ENCODE results near the gene AOPEP. TPM values are rescaled to one million over a fixed set of nuclear protein-coding genes. Genes with fewer than 3 reads are reported as not detected.

AOPEP gene
- total RNA-seq, 2 experiments from 2014 or later = 5.8 to 6.4 TPM

DNA sequence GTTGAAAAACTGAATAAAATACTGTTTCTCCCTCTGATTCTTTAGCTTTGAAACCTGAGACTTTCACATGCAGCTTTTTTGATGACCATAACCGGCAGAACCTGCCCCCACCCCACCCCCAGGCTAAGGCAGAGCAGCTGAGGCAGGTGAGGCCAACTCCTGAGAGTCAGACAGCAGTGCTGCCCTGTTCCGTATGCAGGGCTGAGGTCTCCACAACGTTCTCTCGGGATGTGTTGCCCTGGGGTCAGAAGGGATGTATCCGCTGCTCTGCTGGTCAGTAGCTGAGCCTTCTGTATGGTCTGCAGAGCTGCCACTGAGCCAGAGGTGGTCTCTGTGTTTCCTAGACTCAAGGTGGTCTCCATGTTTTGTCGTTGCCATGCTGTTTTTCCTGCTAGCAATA is 190.5 kb downstream of the AOPEP start:
- no peak for DNase-seq
- Mint-ChIP-seq H3K27me3 (ENCODE audit: low read depth) (no peaks in the 10 kb centered on the region), H3K4me3 (no peak overlapping the region), H3K4me1 (ENCODE audit: low read depth) (no peaks in the 10 kb centered on the region), H3K9me3 (no peaks in the 10 kb centered on the region), H3K27ac (no peak overlapping the region), H3K36me3 (ENCODE audit: low read depth) (no peaks in the 10 kb centered on the region)
- CTCF ChIA-PET = interaction anchor here (1.1 kb wide), 1 partner anchor 23 kb away, joined by 3 read pairs; no protein-coding TSS in a partner anchor
- intact Hi-C loops (cut with micrococcal nuclease) = no loop called here

DNA sequence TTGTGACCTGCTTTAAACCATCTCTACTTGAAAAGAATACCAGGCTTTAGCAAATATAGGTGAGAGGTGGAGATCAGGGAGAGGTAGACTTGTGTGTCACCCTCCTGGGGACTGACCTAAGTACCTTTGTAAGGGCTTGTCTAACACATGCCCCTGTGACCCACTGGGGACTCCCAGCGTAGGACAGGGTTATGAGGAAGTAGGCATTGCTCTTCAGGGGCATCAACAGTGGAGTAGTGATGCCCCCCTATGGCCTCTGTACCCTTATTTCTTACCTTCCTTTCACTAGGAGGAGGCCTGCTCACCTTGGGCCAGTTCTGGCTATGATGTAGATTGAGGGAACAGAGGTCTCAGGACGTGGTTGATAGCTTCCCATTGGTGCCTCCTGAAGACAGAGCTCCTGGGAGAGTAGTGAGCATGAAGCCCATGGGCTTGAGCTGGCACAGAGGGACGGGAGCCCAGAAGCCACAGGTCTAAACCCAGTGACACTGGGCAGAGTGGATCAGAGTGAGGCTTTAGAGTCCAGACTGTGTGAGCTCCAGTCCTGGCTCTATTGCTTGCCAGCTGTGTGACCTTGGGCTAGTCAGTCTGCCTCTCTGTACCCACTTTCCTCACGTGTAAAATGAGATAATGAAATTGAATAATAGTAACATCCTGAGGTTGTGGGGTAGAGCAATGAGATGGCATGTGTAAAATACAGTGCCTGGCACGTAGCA is 191.7 kb downstream of the AOPEP start:
- H3K36me3 Mint-ChIP-seq (ENCODE audit: low read depth) = no peaks in the 10 kb centered on the region
- no peaks in the 10 kb centered on the region for H3K27me3 Mint-ChIP-seq (ENCODE audit: low read depth)
- CTCF ChIA-PET = interaction anchor here (1.0 to 1.1 kb wide), 2 partner anchors 22 to 237 kb away, joined by 3 read pairs; no protein-coding TSS in a partner anchor
- intact Hi-C loops (cut with micrococcal nuclease) = no loop called here
- no peak for DNase-seq
- H3K4me3 Mint-ChIP-seq = no peak overlapping the region
- no peaks in the 10 kb centered on the region for H3K9me3 Mint-ChIP-seq
- H3K27ac Mint-ChIP-seq = no peak overlapping the region
- no peaks in the 10 kb centered on the region for H3K4me1 Mint-ChIP-seq (ENCODE audit: low read depth)

DNA sequence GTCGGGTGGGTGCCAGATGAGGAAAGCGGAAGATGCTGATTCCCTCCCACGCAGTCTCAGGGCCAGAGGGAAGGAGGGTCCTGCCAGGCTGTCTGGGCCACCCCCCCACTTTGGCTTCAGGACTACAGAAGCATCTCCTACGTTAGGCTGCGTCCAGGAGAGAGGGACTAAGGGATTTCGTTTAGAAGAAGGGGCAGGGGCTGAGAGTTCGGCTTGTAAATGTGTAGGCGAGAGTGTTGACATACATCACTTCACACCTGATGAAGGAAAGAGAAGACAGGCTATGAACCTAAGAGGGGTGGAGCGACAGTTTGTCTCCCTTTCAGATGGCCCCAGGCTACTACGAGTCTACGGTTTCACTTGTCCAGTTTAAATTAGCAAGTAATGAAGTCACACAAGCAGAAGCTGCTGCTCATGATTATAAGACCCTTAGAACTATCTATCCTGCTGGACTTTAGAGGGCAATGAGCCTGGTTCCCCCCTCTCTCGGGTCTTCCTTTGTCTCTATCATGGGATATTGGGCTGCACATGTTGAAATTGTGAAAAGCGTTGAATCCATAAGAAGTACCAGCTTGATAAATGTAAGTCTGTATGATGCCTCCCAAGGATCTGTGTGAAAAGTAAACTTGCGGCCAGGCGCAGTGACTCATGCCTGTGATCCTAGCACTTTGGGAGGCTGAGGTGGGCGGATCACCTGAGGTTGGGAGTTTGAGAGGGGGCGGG is 193.0 kb downstream of the AOPEP start:
- Mint-ChIP-seq H3K9me3 (no peaks in the 10 kb centered on the region), H3K36me3 (ENCODE audit: low read depth) (peaks cover 4% of the 10 kb centered on the region), H3K27me3 (ENCODE audit: low read depth) (no peaks in the 10 kb centered on the region), H3K27ac (no peak overlapping the region), H3K4me3 (no peak overlapping the region), H3K4me1 (ENCODE audit: low read depth) (no peaks in the 10 kb centered on the region)
- DNase-seq = no peak
- intact Hi-C loops (cut with micrococcal nuclease) = no loop called here
- CTCF ChIA-PET = interaction anchor here (0.6 kb wide), 1 partner anchor 1268 kb away, joined by 3 read pairs; no protein-coding TSS in a partner anchor

- DNase-seq = no peak
- Mint-ChIP-seq H3K4me1 (ENCODE audit: low read depth) (no peaks in the 10 kb centered on the region), H3K9me3 (no peaks in the 10 kb centered on the region), H3K36me3 (ENCODE audit: low read depth) (peaks cover 4% of the 10 kb centered on the region), H3K27ac (no peak overlapping the region), H3K27me3 (ENCODE audit: low read depth) (no peaks in the 10 kb centered on the region), H3K4me3 (no peak overlapping the region)
- CTCF ChIA-PET = no interaction called here
- intact Hi-C loops (cut with micrococcal nuclease) = no loop called here
Measured at GRCh38 chr9:94920420-94921091, 194.1 kb downstream of the AOPEP start.

- Mint-ChIP-seq H3K4me3 (no peak overlapping the region), H3K9me3 (no peaks in the 10 kb centered on the region), H3K27ac (no peak overlapping the region), H3K27me3 (ENCODE audit: low read depth) (no peaks in the 10 kb centered on the region), H3K36me3 (ENCODE audit: low read depth) (peaks cover 4% of the 10 kb centered on the region), H3K4me1 (ENCODE audit: low read depth) (no peaks in the 10 kb centered on the region)
- no peak for DNase-seq
- CTCF ChIA-PET = no interaction called here
- intact Hi-C loops (cut with micrococcal nuclease) = no loop called here
Measured at GRCh38 chr9:94921092-94921471, 194.6 kb downstream of the AOPEP start.

GRCh38 chr9:94921656-94922055 is 195.2 kb downstream of the AOPEP start:
- H3K4me3 Mint-ChIP-seq = no peak overlapping the region
- intact Hi-C loops (cut with micrococcal nuclease) = no loop called here
- H3K27me3 Mint-ChIP-seq (ENCODE audit: low read depth) = no peaks in the 10 kb centered on the region
- CTCF ChIA-PET = no interaction called here
- H3K36me3 Mint-ChIP-seq (ENCODE audit: low read depth) = peaks cover 4% of the 10 kb centered on the region
- no peaks in the 10 kb centered on the region for H3K4me1 Mint-ChIP-seq (ENCODE audit: low read depth)
- no peak for DNase-seq
- H3K9me3 Mint-ChIP-seq = no peaks in the 10 kb centered on the region
- no peak overlapping the region for H3K27ac Mint-ChIP-seq

- Mint-ChIP-seq H3K4me3 (no peak overlapping the region), H3K9me3 (no peaks in the 10 kb centered on the region), H3K27me3 (ENCODE audit: low read depth) (no peaks in the 10 kb centered on the region), H3K4me1 (ENCODE audit: low read depth) (no peaks in the 10 kb centered on the region), H3K27ac (no peak overlapping the region), H3K36me3 (ENCODE audit: low read depth) (peaks cover 4% of the 10 kb centered on the region)
- no peak for DNase-seq
- intact Hi-C loops (cut with micrococcal nuclease) = no loop called here
- CTCF ChIA-PET = no interaction called here
Measured at GRCh38 chr9:94922098-94922607, 195.7 kb downstream of the AOPEP start.

DNA sequence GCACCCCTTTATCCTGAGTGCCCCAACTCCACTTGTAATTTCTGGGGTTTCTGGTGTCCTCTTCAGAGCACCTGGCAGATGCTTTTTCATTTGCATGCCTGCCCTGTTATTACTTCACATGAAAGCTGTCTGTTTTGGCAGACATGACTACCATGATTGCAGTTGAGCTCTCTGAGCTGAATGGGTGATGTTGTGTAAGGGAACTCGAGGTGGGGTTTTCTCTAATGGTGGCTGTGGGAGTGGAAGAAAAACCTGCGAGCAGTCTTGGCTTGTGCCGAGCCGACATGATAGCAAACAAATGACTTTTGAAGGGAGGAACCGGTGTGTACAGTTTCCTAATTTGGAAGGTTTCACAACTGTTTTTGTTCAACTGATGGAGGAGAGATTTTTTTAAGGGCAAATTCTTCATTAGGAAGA is 196.2 kb downstream of the AOPEP start:
- Mint-ChIP-seq H3K9me3 (no peaks in the 10 kb centered on the region), H3K27ac (no peak overlapping the region), H3K4me1 (ENCODE audit: low read depth) (no peaks in the 10 kb centered on the region), H3K36me3 (ENCODE audit: low read depth) (peaks cover 4% of the 10 kb centered on the region), H3K4me3 (no peak overlapping the region), H3K27me3 (ENCODE audit: low read depth) (no peaks in the 10 kb centered on the region)
- CTCF ChIA-PET = no interaction called here
- intact Hi-C loops (cut with micrococcal nuclease) = no loop called here
- no peak for DNase-seq

DNA sequence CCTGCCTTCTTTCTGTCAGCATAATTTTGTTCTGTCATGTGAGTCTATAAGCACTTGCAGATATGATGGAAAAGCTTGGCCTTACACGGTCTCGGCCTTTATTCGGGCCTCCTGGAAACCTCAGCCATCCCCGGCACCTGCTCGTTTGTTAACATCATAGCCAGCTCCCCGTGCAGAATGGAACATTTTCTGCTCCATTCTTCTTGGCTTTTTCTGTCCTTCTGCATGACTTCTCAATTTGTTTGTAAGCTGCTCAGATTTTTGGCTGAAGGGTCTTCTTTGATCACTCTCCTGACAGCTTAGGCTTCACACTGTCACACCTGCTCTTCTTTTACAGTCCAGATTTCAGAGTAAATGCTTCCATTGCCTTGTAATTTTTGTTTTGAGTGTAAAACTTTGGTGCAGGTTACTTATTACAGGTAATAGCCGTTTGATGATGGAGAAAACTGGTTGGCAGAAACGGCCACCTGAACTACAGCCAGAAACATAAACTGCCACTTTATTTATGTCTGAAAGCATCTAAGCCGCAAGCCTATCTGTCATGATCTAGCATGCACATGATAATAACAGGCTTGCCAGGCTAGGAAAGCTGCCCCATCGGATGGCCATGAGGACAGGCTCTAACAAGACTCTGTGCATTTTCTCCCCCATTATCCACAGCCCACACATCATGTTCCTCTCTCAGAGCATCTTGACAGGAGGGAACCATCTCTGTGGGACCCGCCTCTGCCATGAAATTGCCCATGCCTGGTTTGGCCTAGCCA is 197.0 kb downstream of the AOPEP start:
- Mint-ChIP-seq H3K27ac (no peak overlapping the region), H3K36me3 (ENCODE audit: low read depth) (peaks cover 4% of the 10 kb centered on the region), H3K4me1 (ENCODE audit: low read depth) (no peaks in the 10 kb centered on the region), H3K9me3 (no peaks in the 10 kb centered on the region), H3K27me3 (ENCODE audit: low read depth) (no peaks in the 10 kb centered on the region), H3K4me3 (no peak overlapping the region)
- no peak for DNase-seq
- intact Hi-C loops (cut with micrococcal nuclease) = no loop called here
- CTCF ChIA-PET = no interaction called here

GRCh38 chr9:94925751-94926430 is 199.4 kb downstream of the AOPEP start:
- no peak for DNase-seq
- Mint-ChIP-seq H3K27ac (no peak overlapping the region), H3K9me3 (no peaks in the 10 kb centered on the region), H3K4me3 (no peak overlapping the region), H3K36me3 (ENCODE audit: low read depth) (peaks cover 4% of the 10 kb centered on the region), H3K27me3 (ENCODE audit: low read depth) (no peaks in the 10 kb centered on the region), H3K4me1 (ENCODE audit: low read depth) (no peaks in the 10 kb centered on the region)
- CTCF ChIA-PET = no interaction called here
- intact Hi-C loops (cut with micrococcal nuclease) = no loop called here

- Mint-ChIP-seq H3K4me1 (ENCODE audit: low read depth) (no peaks in the 10 kb centered on the region), H3K4me3 (no peak overlapping the region), H3K9me3 (no peaks in the 10 kb centered on the region), H3K36me3 (ENCODE audit: low read depth) (peaks cover 4% of the 10 kb centered on the region), H3K27ac (no peak overlapping the region), H3K27me3 (ENCODE audit: low read depth) (no peaks in the 10 kb centered on the region)
- CTCF ChIA-PET = no interaction called here
- DNase-seq = no peak
- intact Hi-C loops (cut with micrococcal nuclease) = no loop called here
Measured at GRCh38 chr9:94926431-94926800, 199.9 kb downstream of the AOPEP start.

Data from activated naive CD4-positive, alpha-beta T cell treated with anti-CD3 and anti-CD28 coated beads for 36 hours (primary cell).